HEK293 (cell line): ENCODE results near the gene MACF1.

ENCODE experiments used
- CTCF ChIA-PET: fragments of 350-600 bp; formaldehyde crosslinking; extraction: SDS; loops from one replicate; lab custom pipeline; 2021; ENCODE audit warnings: antibody characterized with exemption; lab: Yijun Ruan, JAX
- POLR2A ChIA-PET: fragments of 300-600 bp; formaldehyde crosslinking; extraction: SDS; loops from one replicate; lab custom pipeline; 2020; ENCODE audit warnings: antibody characterized with exemption, inconsistent platforms; lab: Yijun Ruan, JAX
- H3K27ac ChIP-seq: fragments of 200-500 bp; sonication (Bioruptor generic); 2 replicates; pipeline ENCODE4 v1.5.1; 2014; ENCODE audit warnings: low read depth, low read length, control low read depth, inconsistent platforms; ENCODE audit errors: extremely low read depth
- H3K36me3 ChIP-seq, 2 experiments: fragments of 200-500 bp in 1 of 2; sonication (Bioruptor generic) in 1 of 2; 1 replicate in 1 of 2; 2 replicates in 1 of 2; pipeline ENCODE4 v1.5.1; 2014 to 2017; ENCODE audit warnings: inconsistent platforms in 2 of 2, low read length in 2 of 2; ENCODE audit not compliant: control insufficient read depth in 2 of 2, insufficient read depth in 1 of 2
- H3K4me1 ChIP-seq: fragments of 200-500 bp; sonication (Bioruptor generic); 2 replicates; pipeline ENCODE4 v1.5.1; 2014; ENCODE audit warnings: mild to moderate bottlenecking, low read length, inconsistent platforms; ENCODE audit not compliant: control insufficient read depth, insufficient read depth
- H3K4me3 ChIP-seq: 2 replicates; pipeline ENCODE4 v1.5.1; 2011; ENCODE audit warnings: low read depth, mild to moderate bottlenecking, control low read depth, low read length, moderate library complexity
- H3K9me3 ChIP-seq: fragments of 200-500 bp; sonication (Bioruptor generic); 2 replicates; pipeline ENCODE4 v1.5.1; 2014; ENCODE audit warnings: low read depth, low read length, inconsistent platforms; ENCODE audit not compliant: control insufficient read depth, insufficient read depth
- FEZF1 ChIP-seq: fragments of 450-650 bp; formaldehyde crosslinking; IDR thresholded peaks from 2 replicates; pipeline ENCODE4 v1.5.1; 2016; ENCODE audit warnings: missing biosample characterization, missing genetic modification characterization
- PRDM1 ChIP-seq: fragments of 450-650 bp; formaldehyde crosslinking; IDR thresholded peaks from 2 replicates; pipeline ENCODE4; 2016; ENCODE audit warnings: missing biosample characterization, missing genetic modification characterization
- ZBTB21 ChIP-seq: fragments of 450-650 bp; formaldehyde crosslinking; IDR thresholded peaks from 2 replicates; pipeline ENCODE4 v1.5.1; 2017; ENCODE audit warnings: missing biosample characterization, missing genetic modification characterization
- ZNF121 ChIP-seq: fragments of 450-650 bp; formaldehyde crosslinking; IDR thresholded peaks from 2 replicates; pipeline ENCODE4 v1.5.1; 2016; ENCODE audit warnings: missing biosample characterization, missing genetic modification characterization
- ZNF132 ChIP-seq: fragments of 450-650 bp; formaldehyde crosslinking; IDR thresholded peaks from 2 replicates; pipeline ENCODE4 v1.5.1; 2017; ENCODE audit warnings: missing biosample characterization, missing genetic modification characterization, borderline replicate concordance
- ZNF133 ChIP-seq: fragments of 450-650 bp; formaldehyde crosslinking; IDR thresholded peaks from 2 replicates; pipeline ENCODE4 v1.5.1; 2016; ENCODE audit warnings: missing biosample characterization, missing genetic modification characterization
- ZNF19 ChIP-seq: fragments of 450-650 bp; formaldehyde crosslinking; IDR thresholded peaks from 2 replicates; pipeline ENCODE4; 2016; ENCODE audit warnings: missing biosample characterization, missing genetic modification characterization, low read depth
- ZNF280D ChIP-seq: fragments of 450-650 bp; formaldehyde crosslinking; IDR thresholded peaks from 2 replicates; pipeline ENCODE4 v1.5.1; 2016; ENCODE audit warnings: missing biosample characterization, missing genetic modification characterization
- ZNF350 ChIP-seq: fragments of 450-650 bp; formaldehyde crosslinking; IDR thresholded peaks from 2 replicates; pipeline ENCODE4 v1.5.0; 2017; ENCODE audit warnings: missing biosample characterization, mild to moderate bottlenecking, missing genetic modification characterization
- ZNF416 ChIP-seq: fragments of 450-650 bp; formaldehyde crosslinking; IDR thresholded peaks from 2 replicates; pipeline ENCODE4 v1.5.1; 2016; ENCODE audit warnings: missing biosample characterization, missing genetic modification characterization
- ZNF488 ChIP-seq: fragments of 450-650 bp; formaldehyde crosslinking; IDR thresholded peaks from 2 replicates; pipeline ENCODE4 v1.5.1; 2016; ENCODE audit warnings: missing biosample characterization, missing genetic modification characterization
- ZNF549 ChIP-seq: fragments of 450-650 bp; IDR thresholded peaks from 2 replicates; pipeline ENCODE4 v1.5.1; 2018; ENCODE audit warnings: missing biosample characterization, missing genetic modification characterization, mild to moderate bottlenecking, inconsistent platforms, moderate library complexity
- ZNF585B ChIP-seq: fragments of 450-650 bp; formaldehyde crosslinking; IDR thresholded peaks from 2 replicates; pipeline ENCODE4 v1.5.1; 2016; ENCODE audit warnings: missing biosample characterization, missing genetic modification characterization
- ZNF670 ChIP-seq: fragments of 450-650 bp; formaldehyde crosslinking; IDR thresholded peaks from 2 replicates; pipeline ENCODE4 v1.5.1; 2016; ENCODE audit warnings: missing biosample characterization, missing genetic modification characterization, low read depth
- ZNF76 ChIP-seq: fragments of 450-650 bp; formaldehyde crosslinking; IDR thresholded peaks from 2 replicates; pipeline ENCODE4; 2016; ENCODE audit warnings: low read depth, missing biosample characterization, missing genetic modification characterization, borderline replicate concordance
- TF ChIP-seq, protein P1 (sequence below): fragments of 450-650 bp; formaldehyde crosslinking; IDR thresholded peaks from 2 replicates; pipeline ENCODE4 v1.5.1; 2017; ENCODE audit warnings: missing biosample characterization, missing genetic modification characterization

MACF1 gene

DNA sequence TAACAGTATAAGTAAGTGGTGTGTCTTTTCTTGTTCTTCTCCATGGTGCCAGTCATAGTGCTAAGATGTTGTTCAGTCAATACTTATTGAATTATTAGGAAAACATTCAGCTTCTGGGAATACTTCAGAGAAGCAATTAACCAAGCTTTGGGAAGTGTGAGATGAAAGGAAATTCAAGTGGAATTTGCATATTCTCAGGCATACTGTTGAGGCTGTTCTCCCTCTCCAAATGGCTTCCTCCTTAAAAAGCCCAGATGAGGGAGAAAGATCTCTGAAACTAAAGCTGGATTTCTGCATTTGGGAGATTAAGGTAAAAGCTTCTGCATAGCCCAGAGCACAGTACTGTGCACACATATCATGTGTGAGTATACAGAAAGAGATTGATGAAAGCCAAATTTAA, 73.4 kb downstream of the MACF1 start:
- POLR2A ChIA-PET = interaction anchor here (2.8 kb wide), 1 partner anchor 10 kb away, joined by 7 read pairs; no protein-coding TSS in a partner anchor
- H3K27ac ChIP-seq = no peak overlapping the region
- CTCF ChIA-PET = interaction anchor here (0.5 to 1.6 kb wide), 5 partner anchors 100 to 261 kb away, joined by 3 to 8 read pairs (median 4); partner anchors contain the start of gene BMP8A
- no peak for TF ChIP-seq PRDM1 (tag by site-specific recombination)
- no peak for TF ChIP-seq ZNF76 (tag by site-specific recombination)
- TF ChIP-seq ZBTB21 (tag by site-specific recombination) = no peak
- no peak for TF ChIP-seq ZNF280D (tag by site-specific recombination)
- TF ChIP-seq ZNF549 (tag by site-specific recombination) = no peak
- TF ChIP-seq ZNF670 (tag by site-specific recombination) = no peak
- TF ChIP-seq ZNF350 (tag by site-specific recombination) = no peak
- no peak for TF ChIP-seq ZNF416 (tag by site-specific recombination)
- TF ChIP-seq ZNF19 (tag by site-specific recombination) = no peak
- TF ChIP-seq, all 188 proteins: peak for 0
- Histone ChIP-seq H3K4me3 (no peak overlapping the region), H3K4me1 (peaks cover 4% of the 10 kb centered on the region; the same call in 1 of the 2 replicates), H3K9me3 (no peaks in the 10 kb centered on the region), H3K36me3 (peaks cover 0 to 6% of the 10 kb centered on the region in 2 experiments; a peak in 1 of 3 replicates)

GRCh38 chr1:39282537-39283216, 78.2 kb downstream of the MACF1 start:
- Histone ChIP-seq H3K4me3 (no peak overlapping the region), H3K36me3 (peaks cover 28 to 53% of the 10 kb centered on the region in 2 experiments; a peak in 2 of 3 replicates), H3K27ac (no peak overlapping the region), H3K9me3 (no peaks in the 10 kb centered on the region), H3K4me1 (no peaks in the 10 kb centered on the region)
- POLR2A ChIA-PET = interaction anchor here (1.3 kb wide), 1 partner anchor 14 kb away, joined by 4 read pairs; no protein-coding TSS in a partner anchor
- CTCF ChIA-PET = no interaction called here
- TF ChIP-seq ZNF133 (tag by site-specific recombination) = no peak
- no peak for TF ChIP-seq ZNF585B (tag by site-specific recombination)
- TF ChIP-seq ZNF121 = no peak
- 0 out of 2 replicates have a peak, but pooled peaks have one; percentile 6 for TF ChIP-seq FEZF1 (tag by site-specific recombination)

DNA sequence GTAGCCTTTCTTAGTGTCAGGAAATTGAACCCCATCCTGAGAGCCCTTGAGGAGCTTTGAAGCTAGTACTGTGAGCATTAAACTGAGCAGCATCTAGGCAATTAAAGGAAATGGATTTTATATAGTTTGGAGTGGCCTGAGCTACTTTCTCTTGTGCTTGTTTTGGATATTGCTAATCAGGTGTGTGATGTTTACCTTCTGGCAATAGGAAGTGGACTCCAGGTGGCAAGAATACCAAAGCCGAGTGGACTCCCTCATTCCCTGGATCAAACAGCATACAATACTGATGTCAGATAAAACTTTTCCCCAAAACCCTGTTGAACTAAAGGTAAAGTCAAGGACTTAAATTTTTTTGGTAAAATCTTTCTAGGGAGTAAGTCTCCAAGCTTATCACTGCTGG, 79.4 kb downstream of the MACF1 start:
- POLR2A ChIA-PET = interaction anchor here (0.8 to 1.3 kb wide), 2 partner anchors 16 to 19 kb away, joined by 4 read pairs; no protein-coding TSS in a partner anchor
- Histone ChIP-seq H3K9me3 (no peaks in the 10 kb centered on the region), H3K4me1 (no peaks in the 10 kb centered on the region), H3K36me3 (peaks cover 35 to 65% of the 10 kb centered on the region in 2 experiments; a peak in 2 of 3 replicates), H3K27ac (no peak overlapping the region), H3K4me3 (no peak overlapping the region)
- CTCF ChIA-PET = interaction anchor here (0.6 to 0.8 kb wide), 2 partner anchors 89 to 127 kb away, joined by 3 read pairs; no protein-coding TSS in a partner anchor
- TF ChIP-seq ZNF132 (tag by site-specific recombination) (no peak), ZNF488 (tag by site-specific recombination) (no peak), ZNF416 (tag by site-specific recombination) (no peak)
- TF ChIP-seq, protein P1, sequence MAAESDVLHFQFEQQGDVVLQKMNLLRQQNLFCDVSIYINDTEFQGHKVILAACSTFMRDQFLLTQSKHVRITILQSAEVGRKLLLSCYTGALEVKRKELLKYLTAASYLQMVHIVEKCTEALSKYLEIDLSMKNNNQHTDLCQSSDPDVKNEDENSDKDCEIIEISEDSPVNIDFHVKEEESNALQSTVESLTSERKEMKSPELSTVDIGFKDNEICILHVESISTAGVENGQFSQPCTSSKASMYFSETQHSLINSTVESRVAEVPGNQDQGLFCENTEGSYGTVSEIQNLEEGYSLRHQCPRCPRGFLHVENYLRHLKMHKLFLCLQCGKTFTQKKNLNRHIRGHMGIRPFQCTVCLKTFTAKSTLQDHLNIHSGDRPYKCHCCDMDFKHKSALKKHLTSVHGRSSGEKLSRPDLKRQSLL = no peak
